ENCODE results near the gene MBNL3. TPM values are rescaled to one million over a fixed set of nuclear protein-coding genes. Genes with fewer than 3 reads are reported as not detected.

The MBNL3 gene
- total RNA-seq, 1 experiment from 2014 or later = 4.6 TPM

DNA sequence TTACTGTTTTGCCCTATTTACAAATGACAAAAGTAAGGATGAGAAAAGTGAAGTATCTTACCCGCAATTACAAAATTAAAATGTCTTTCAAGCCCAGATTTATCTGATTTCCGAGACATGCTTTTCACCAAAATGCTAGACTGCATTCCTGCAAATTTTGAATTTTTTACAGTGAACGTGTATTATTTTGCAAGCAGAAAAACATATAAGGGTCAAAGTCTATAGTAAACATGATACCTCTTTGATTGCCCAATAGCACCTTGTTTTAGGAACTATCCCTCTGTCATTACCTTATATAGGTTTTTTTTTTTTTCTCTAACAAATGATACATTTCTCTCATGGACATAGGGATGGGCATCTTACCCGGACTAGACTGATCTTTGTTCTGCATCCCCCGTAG, 135.4 kb downstream of the MBNL3 start:
- Histone ChIP-seq H3K9ac (ENCODE audit: low read length) (no peak overlapping the region), H4K20me1 (ENCODE audit: insufficient read depth) (no peaks in the 10 kb centered on the region), H3K36me3 (ENCODE audit: control insufficient read depth in 1 of 2, insufficient read depth in 2 of 2, low read length in 2 of 2) (no peaks in the 10 kb centered on the region), H3K9me3 (ENCODE audit: control insufficient read depth in 1 of 2, insufficient read depth in 1 of 2, low read depth in 1 of 2, low read length in 2 of 2) (no peaks in the 10 kb centered on the region), H3K27ac (ENCODE audit: low read depth, low read length) (no peak overlapping the region), H3K4me2 (ENCODE audit: low read length) (no peak overlapping the region), H3K9me2 (ENCODE audit: insufficient read depth) (no peaks in the 10 kb centered on the region), H2AFZ (ENCODE audit: low read depth, low read length, poor library complexity, severe bottlenecking) (no peak overlapping the region), H3K79me2 (ENCODE audit: insufficient read depth, low read length) (no peaks in the 10 kb centered on the region), H3K4me3 (replicated peaks in 1 of 2; ENCODE audit: low read depth in 1 of 2, low read length in 2 of 2) (no peak overlapping the region), H3K4me1 (ENCODE audit: control insufficient read depth in 1 of 2, insufficient read depth in 2 of 2, low read length in 2 of 2) (no peaks in the 10 kb centered on the region), H3K27me3 (ENCODE audit: insufficient read depth, low read length) (no peaks in the 10 kb centered on the region)
- no peak for ATAC-seq
- ChIA-PET POLR2A (no interaction called here), CTCF (no interaction called here), RAD21 (ENCODE audit: low non-redundant PET in 1 of 2, low total read pairs in 2 of 2, uncharacterized antibody in 2 of 2, unreplicated experiment in 2 of 2) (no interaction called here)
- no TSS peak for BruUV-seq (replicated peaks)
- intact Hi-C loops (cut with micrococcal nuclease) = no loop called here
- DNase-seq (ENCODE audit: low read depth, low spot score) = no peak
- TF ChIP-seq ELF1 (IDR thresholded peaks at IDR 0.05; ENCODE audit: borderline replicate concordance, low read depth) = no peak
- no peak for TF ChIP-seq CBX3 (IDR thresholded peaks at IDR 0.05; ENCODE audit: low read depth)
- TF ChIP-seq, protein P1, sequence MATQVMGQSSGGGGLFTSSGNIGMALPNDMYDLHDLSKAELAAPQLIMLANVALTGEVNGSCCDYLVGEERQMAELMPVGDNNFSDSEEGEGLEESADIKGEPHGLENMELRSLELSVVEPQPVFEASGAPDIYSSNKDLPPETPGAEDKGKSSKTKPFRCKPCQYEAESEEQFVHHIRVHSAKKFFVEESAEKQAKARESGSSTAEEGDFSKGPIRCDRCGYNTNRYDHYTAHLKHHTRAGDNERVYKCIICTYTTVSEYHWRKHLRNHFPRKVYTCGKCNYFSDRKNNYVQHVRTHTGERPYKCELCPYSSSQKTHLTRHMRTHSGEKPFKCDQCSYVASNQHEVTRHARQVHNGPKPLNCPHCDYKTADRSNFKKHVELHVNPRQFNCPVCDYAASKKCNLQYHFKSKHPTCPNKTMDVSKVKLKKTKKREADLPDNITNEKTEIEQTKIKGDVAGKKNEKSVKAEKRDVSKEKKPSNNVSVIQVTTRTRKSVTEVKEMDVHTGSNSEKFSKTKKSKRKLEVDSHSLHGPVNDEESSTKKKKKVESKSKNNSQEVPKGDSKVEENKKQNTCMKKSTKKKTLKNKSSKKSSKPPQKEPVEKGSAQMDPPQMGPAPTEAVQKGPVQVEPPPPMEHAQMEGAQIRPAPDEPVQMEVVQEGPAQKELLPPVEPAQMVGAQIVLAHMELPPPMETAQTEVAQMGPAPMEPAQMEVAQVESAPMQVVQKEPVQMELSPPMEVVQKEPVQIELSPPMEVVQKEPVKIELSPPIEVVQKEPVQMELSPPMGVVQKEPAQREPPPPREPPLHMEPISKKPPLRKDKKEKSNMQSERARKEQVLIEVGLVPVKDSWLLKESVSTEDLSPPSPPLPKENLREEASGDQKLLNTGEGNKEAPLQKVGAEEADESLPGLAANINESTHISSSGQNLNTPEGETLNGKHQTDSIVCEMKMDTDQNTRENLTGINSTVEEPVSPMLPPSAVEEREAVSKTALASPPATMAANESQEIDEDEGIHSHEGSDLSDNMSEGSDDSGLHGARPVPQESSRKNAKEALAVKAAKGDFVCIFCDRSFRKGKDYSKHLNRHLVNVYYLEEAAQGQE (IDR thresholded peaks at IDR 0.05; ENCODE audit: low read depth) = no peak
- TF ChIP-seq, protein P2, sequence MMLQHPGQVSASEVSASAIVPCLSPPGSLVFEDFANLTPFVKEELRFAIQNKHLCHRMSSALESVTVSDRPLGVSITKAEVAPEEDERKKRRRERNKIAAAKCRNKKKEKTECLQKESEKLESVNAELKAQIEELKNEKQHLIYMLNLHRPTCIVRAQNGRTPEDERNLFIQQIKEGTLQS (IDR thresholded peaks at IDR 0.05) = no peak
- TF ChIP-seq EZH2phosphoT487 (IDR thresholded peaks at IDR 0.05; ENCODE audit: borderline replicate concordance) = no peak
- TF ChIP-seq FOSL1 (IDR thresholded peaks at IDR 0.05; ENCODE audit: low read depth) = no peak
- TF ChIP-seq, protein P3, sequence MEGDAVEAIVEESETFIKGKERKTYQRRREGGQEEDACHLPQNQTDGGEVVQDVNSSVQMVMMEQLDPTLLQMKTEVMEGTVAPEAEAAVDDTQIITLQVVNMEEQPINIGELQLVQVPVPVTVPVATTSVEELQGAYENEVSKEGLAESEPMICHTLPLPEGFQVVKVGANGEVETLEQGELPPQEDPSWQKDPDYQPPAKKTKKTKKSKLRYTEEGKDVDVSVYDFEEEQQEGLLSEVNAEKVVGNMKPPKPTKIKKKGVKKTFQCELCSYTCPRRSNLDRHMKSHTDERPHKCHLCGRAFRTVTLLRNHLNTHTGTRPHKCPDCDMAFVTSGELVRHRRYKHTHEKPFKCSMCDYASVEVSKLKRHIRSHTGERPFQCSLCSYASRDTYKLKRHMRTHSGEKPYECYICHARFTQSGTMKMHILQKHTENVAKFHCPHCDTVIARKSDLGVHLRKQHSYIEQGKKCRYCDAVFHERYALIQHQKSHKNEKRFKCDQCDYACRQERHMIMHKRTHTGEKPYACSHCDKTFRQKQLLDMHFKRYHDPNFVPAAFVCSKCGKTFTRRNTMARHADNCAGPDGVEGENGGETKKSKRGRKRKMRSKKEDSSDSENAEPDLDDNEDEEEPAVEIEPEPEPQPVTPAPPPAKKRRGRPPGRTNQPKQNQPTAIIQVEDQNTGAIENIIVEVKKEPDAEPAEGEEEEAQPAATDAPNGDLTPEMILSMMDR (IDR thresholded peaks at IDR 0.05 in 2 of 3, conservative IDR thresholded peaks at IDR 0.05 in 1 of 3; ENCODE audit: borderline replicate concordance in 1 of 3, insufficient read depth in 1 of 3, low read depth in 2 of 3, low read length in 2 of 3) = no peak
- TF ChIP-seq ZFX (IDR thresholded peaks at IDR 0.05) = no peak
- no peak for TF ChIP-seq TCF7L2 (IDR thresholded peaks at IDR 0.05; ENCODE audit: borderline replicate concordance, extremely low read depth, insufficient read depth, insufficient read length)
- TF ChIP-seq SRF (IDR thresholded peaks at IDR 0.05; ENCODE audit: low read depth) = no peak

Data from HCT116 (cell line).